ENCODE data around the gene CARD19. TPM values are rescaled to one million over a fixed set of nuclear protein-coding genes. Genes with fewer than 3 reads are reported as not detected.

The CARD19 gene
- total RNA-seq, 1 donor from 2014 or later = 63.3 TPM

DNA sequence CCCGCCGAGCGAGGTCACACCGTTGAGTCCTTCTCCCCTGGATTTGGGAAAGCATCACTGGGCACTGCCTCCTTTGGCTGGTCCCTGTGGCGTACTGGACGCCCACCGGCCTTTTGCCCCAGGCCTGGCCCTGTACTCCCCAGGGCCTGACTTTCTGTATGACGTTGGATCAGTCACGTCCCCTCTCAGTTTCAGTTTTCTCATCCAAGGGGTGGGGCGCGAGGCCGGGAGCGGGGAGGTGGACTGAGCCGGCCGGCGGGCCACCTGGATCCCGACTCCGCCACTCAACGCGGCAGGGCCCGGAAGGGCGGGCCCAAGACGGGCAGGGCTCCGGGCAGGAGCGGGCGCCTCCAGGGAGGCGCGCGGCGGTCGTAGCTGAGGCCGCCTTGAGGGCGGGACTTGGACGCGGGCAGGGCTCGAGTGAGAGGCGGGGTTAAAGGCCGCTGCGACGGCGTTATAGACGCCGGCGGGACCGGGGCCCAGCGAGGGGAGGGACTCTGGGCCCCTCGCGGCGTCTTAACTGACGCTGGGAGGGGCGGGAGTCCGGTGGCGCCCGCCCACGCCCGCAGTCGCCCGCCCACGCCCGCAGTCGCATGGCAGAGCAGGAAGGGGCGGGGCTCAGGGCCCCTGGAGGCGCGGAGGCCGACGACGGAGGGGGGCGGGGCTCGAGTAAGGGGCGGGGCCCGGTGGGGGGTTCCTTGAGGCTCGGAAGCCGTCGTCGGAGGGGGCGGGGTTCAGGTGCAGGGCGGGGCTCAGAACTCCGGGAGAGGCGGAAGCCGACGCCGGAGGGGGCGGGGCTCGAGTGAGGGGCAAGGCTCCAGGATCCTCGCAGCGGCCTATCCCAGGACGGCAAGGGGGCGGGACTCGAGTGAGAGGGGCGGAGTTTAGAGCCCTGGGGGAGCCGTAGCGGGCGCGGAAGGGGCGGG, 549 bp upstream of the CARD19 start:
- peaks cover 62% of the 10 kb centered on the region for H3K4me1 ChIP-seq
- H3K36me3 ChIP-seq = no peaks in the 10 kb centered on the region
- no peaks in the 10 kb centered on the region for H3K27me3 ChIP-seq
- peak in 1 of 2 donors; percentile 70 for TF ChIP-seq POLR2A (IDR thresholded peaks at IDR 0.05)
- TF ChIP-seq POLR2AphosphoS5 (IDR thresholded peaks at IDR 0.05; ENCODE audit: insufficient read depth in 1 of 2, low read depth in 1 of 2) = peak; percentile 7 to 78
- TF ChIP-seq CTCF (IDR thresholded peaks at IDR 0.05) = no peak
- H3K4me3 ChIP-seq = peak overlapping the region; percentile 86 to 99
- H3K27ac ChIP-seq = peak overlapping the region; percentile 99
- intact Hi-C loops (cut with DNase I) = loop anchor here (1.0 kb wide), 1 partner anchor 40 kb away; no protein-coding TSS in a partner anchor
- DNase-seq (ENCODE audit: extremely low spot score in 2 of 2) = peak in 1 of 2 donors; percentile 100
- H3K9me3 ChIP-seq = peaks cover 7% of the 10 kb centered on the region

DNA sequence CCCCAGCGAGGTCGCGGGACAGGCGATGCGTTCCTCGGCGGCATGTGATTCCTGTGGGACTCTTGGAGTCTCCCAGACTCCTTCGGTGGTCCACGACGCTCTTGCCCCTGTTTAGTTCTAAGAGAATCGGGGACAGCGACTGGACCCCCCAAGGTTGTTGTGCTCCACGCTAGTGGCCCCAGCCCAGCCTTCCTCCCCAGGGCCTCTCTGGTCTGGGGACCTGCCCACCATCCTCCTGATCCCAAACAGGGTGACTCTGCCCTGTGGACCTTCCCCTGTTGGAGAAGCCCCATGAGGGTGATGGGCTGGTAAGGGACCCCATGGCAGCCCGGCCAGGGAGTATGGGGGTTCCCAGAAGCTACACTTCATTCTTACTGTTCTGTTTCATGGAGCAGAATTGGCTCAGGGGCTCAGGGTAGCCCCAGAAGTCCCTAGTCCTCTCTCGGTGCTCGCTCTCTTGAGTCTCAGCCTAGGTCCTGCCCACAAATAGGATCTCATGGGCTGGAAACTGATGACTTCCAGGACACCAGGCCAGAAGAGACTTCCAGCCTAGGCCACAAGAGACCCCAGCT, 880 bp downstream of the CARD19 start:
- intact Hi-C loops (cut with DNase I) = no loop called here
- no peaks in the 10 kb centered on the region for H3K9me3 ChIP-seq
- H3K4me3 ChIP-seq = peak overlapping the region; percentile 86 to 99
- no peak for DNase-seq (ENCODE audit: extremely low spot score in 2 of 2)
- peak overlapping the region; percentile 93 for H3K27ac ChIP-seq
- H3K4me1 ChIP-seq = peaks cover 62% of the 10 kb centered on the region
- no peaks in the 10 kb centered on the region for H3K36me3 ChIP-seq
- H3K27me3 ChIP-seq = no peaks in the 10 kb centered on the region
- TF ChIP-seq POLR2A (IDR thresholded peaks at IDR 0.05) = no peak
- no peak for TF ChIP-seq CTCF (IDR thresholded peaks at IDR 0.05)
- no peak for TF ChIP-seq POLR2AphosphoS5 (IDR thresholded peaks at IDR 0.05; ENCODE audit: insufficient read depth in 1 of 2, low read depth in 1 of 2)

- H3K4me1 ChIP-seq = peaks cover 61% of the 10 kb centered on the region
- no peaks in the 10 kb centered on the region for H3K27me3 ChIP-seq
- H3K9me3 ChIP-seq = no peaks in the 10 kb centered on the region
- TF ChIP-seq POLR2A (IDR thresholded peaks at IDR 0.05) (no peak), CTCF (IDR thresholded peaks at IDR 0.05) (no peak), POLR2AphosphoS5 (IDR thresholded peaks at IDR 0.05; ENCODE audit: insufficient read depth in 1 of 2, low read depth in 1 of 2) (no peak)
- DNase-seq (ENCODE audit: extremely low spot score in 2 of 2) = no peak
- peak overlapping the region; percentile 86 to 99 for H3K4me3 ChIP-seq
- peak overlapping the region; percentile 93 for H3K27ac ChIP-seq
- intact Hi-C loops (cut with DNase I) = no loop called here
- H3K36me3 ChIP-seq = no peaks in the 10 kb centered on the region
These were observed 1.6 kb downstream of the CARD19 start for GRCh38 chr9:93097511-93098201.

- Histone ChIP-seq H3K9me3 (no peaks in the 10 kb centered on the region), H3K27me3 (no peaks in the 10 kb centered on the region), H3K4me1 (peaks cover 56% of the 10 kb centered on the region), H3K36me3 (no peaks in the 10 kb centered on the region), H3K4me3 (peak overlapping the region; percentile 86 to 99), H3K27ac (peak overlapping the region; percentile 93)
- DNase-seq (ENCODE audit: extremely low spot score in 2 of 2) = no peak
- peak; percentile 80 to 87 for TF ChIP-seq POLR2AphosphoS5 (IDR thresholded peaks at IDR 0.05; ENCODE audit: insufficient read depth in 1 of 2, low read depth in 1 of 2)
- no peak for TF ChIP-seq CTCF (IDR thresholded peaks at IDR 0.05)
- TF ChIP-seq POLR2A (IDR thresholded peaks at IDR 0.05) = peak in 1 of 2 donors; percentile 13
- intact Hi-C loops (cut with DNase I) = no loop called here
These were observed 2.4 kb downstream of the CARD19 start for GRCh38 chr9:93098236-93098946.
